ENCODE results near the gene ZNF710.

ZNF710 gene

GRCh38 chr15:90022905-90023700 is 22.0 kb downstream of the ZNF710 start:
- TF ChIP-seq FOXM1 (IDR thresholded peaks at IDR 0.05; ENCODE audit: borderline replicate concordance, low read depth), result no peak
- no peak for TF ChIP-seq EP300 (IDR thresholded peaks at IDR 0.05; ENCODE audit: borderline replicate concordance)
- no peak for TF ChIP-seq USF1 (IDR thresholded peaks at IDR 0.05)
- TF ChIP-seq CREB1 (IDR thresholded peaks at IDR 0.05; ENCODE audit: low read depth), result no peak
- no peak for TF ChIP-seq ZBTB7A (IDR thresholded peaks at IDR 0.05; ENCODE audit: low read depth)
- TF ChIP-seq YY1 (IDR thresholded peaks at IDR 0.05; ENCODE audit: low read depth), result no peak
- no peak for TF ChIP-seq NFIC (IDR thresholded peaks at IDR 0.05)
- no peak for TF ChIP-seq MAX (IDR thresholded peaks at IDR 0.05)
- no peak for TF ChIP-seq CEBPB (IDR thresholded peaks at IDR 0.05)
- no peak for TF ChIP-seq RAD21 (IDR thresholded peaks at IDR 0.05; ENCODE audit: low read depth)
- TF ChIP-seq TEAD4 (IDR thresholded peaks at IDR 0.05), result no peak
- TF ChIP-seq TCF12 (IDR thresholded peaks at IDR 0.05; ENCODE audit: low read depth), result no peak
- no peak for TF ChIP-seq REST (IDR thresholded peaks at IDR 0.05; ENCODE audit: low read depth)
- no peak for TF ChIP-seq EGR1 (IDR thresholded peaks at IDR 0.05)
- TF ChIP-seq TAF1 (IDR thresholded peaks at IDR 0.05; ENCODE audit: low read depth), result no peak

DNA sequence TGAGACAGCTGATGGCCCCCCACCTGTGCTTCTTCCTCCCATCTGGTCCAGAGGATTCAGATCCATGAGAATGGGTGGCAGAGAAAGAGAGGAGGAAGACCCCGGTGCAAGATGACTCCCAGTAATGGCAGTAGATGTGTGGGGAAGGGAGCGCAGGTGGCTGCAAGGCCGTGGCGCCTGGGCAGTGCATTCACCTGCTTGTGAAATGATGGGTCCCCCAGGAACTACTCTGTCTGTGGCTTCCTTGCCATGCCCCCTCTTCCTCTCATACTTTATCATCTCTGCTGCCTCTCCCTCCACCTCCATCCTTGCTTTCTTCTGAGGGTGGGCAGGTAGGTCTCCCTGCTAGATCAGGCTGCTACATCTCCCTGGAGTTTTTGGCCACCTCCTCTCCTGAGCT is 23.3 kb downstream of the ZNF710 start:
- TF ChIP-seq MAX (IDR thresholded peaks at IDR 0.05) (no peak), CREB1 (IDR thresholded peaks at IDR 0.05; ENCODE audit: low read depth) (no peak), USF1 (IDR thresholded peaks at IDR 0.05) (no peak), REST (IDR thresholded peaks at IDR 0.05; ENCODE audit: low read depth) (no peak)

- TF ChIP-seq EGR1 (IDR thresholded peaks at IDR 0.05), result no peak
- TF ChIP-seq YY1 (IDR thresholded peaks at IDR 0.05; ENCODE audit: low read depth), result no peak
- no peak for TF ChIP-seq EP300 (IDR thresholded peaks at IDR 0.05; ENCODE audit: borderline replicate concordance)
- no peak for TF ChIP-seq TEAD4 (IDR thresholded peaks at IDR 0.05)
- TF ChIP-seq NFIC (IDR thresholded peaks at IDR 0.05), result no peak
- TF ChIP-seq CEBPB (IDR thresholded peaks at IDR 0.05), result no peak
- no peak for TF ChIP-seq CREB1 (IDR thresholded peaks at IDR 0.05; ENCODE audit: low read depth)
- TF ChIP-seq USF1 (IDR thresholded peaks at IDR 0.05), result no peak
- no peak for TF ChIP-seq REST (IDR thresholded peaks at IDR 0.05; ENCODE audit: low read depth)
- TF ChIP-seq TCF12 (IDR thresholded peaks at IDR 0.05; ENCODE audit: low read depth), result no peak
These were observed 24.4 kb downstream of the ZNF710 start for GRCh38 chr15:90025489-90026033.

DNA sequence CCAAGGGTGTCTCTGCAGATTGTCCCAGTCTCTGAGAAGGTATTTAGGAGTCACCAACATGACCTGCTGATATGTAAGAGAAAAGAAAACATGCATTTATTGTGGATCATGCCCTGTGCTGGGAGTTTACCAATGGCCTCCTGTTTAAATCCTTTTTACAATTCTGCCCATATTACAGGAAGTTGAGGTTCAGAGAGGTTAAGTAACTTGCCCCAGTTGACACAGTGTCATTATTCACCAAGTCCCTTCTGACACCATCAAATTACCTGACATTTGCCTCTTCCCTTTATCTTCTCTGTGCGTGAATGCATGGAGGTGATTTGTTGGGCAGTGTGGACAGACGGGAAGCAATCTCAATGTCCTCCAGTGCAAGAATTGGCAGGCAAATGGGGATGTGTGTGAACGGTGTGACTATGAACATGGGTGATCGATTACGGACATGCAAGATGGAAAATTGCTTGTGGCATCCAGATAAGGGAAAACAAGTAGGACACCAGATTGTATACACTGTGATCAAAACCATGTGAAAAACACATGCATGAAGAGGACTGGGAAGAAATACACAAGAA is 27.3 kb downstream of the ZNF710 start:
- TF ChIP-seq EGR1 (IDR thresholded peaks at IDR 0.05) (no peak), CEBPB (IDR thresholded peaks at IDR 0.05) (no peak), TEAD4 (IDR thresholded peaks at IDR 0.05) (no peak), TAF1 (IDR thresholded peaks at IDR 0.05; ENCODE audit: low read depth) (no peak), FOXM1 (IDR thresholded peaks at IDR 0.05; ENCODE audit: borderline replicate concordance, low read depth) (no peak), NFIC (IDR thresholded peaks at IDR 0.05) (no peak), TCF12 (IDR thresholded peaks at IDR 0.05; ENCODE audit: low read depth) (no peak), CREB1 (IDR thresholded peaks at IDR 0.05; ENCODE audit: low read depth) (no peak), ZBTB7A (IDR thresholded peaks at IDR 0.05; ENCODE audit: low read depth) (no peak), RAD21 (IDR thresholded peaks at IDR 0.05; ENCODE audit: low read depth) (no peak), MAX (IDR thresholded peaks at IDR 0.05) (no peak), YY1 (IDR thresholded peaks at IDR 0.05; ENCODE audit: low read depth) (no peak), REST (IDR thresholded peaks at IDR 0.05; ENCODE audit: low read depth) (no peak), USF1 (IDR thresholded peaks at IDR 0.05) (no peak), EP300 (IDR thresholded peaks at IDR 0.05; ENCODE audit: borderline replicate concordance) (no peak)
